ENCODE results near the gene KIAA0513.
A peak's percentile ranks its signal among the peaks of the same experiment; 100 is the strongest.

KIAA0513 gene

GRCh38 chr16:85136213-85136701 lies 108.7 kb downstream of the KIAA0513 start:
- peak; percentile 58 for DNase-seq (ENCODE audit: low read depth)

GRCh38 chr16:85136702-85137322 lies 109.2 kb downstream of the KIAA0513 start:
- DNase-seq (ENCODE audit: low read depth) = no peak

- DNase-seq (ENCODE audit: low read depth) = no peak
Measured at GRCh38 chr16:85137323-85138072, 109.9 kb downstream of the KIAA0513 start.

GRCh38 chr16:85138073-85138824 lies 110.7 kb downstream of the KIAA0513 start:
- DNase-seq (ENCODE audit: low read depth) = no peak

GRCh38 chr16:85138825-85139627 lies 111.4 kb downstream of the KIAA0513 start:
- no peak for DNase-seq (ENCODE audit: low read depth)

- no peak for DNase-seq (ENCODE audit: low read depth)
Measured at GRCh38 chr16:85139881-85140339, 112.3 kb downstream of the KIAA0513 start.

- no peak for DNase-seq (ENCODE audit: low read depth)
Measured at GRCh38 chr16:85140455-85141012, 112.9 kb downstream of the KIAA0513 start.

- DNase-seq (ENCODE audit: low read depth) = no peak
Measured at GRCh38 chr16:85141491-85142128, 114.0 kb downstream of the KIAA0513 start.

- DNase-seq (ENCODE audit: low read depth) = no peak
Measured at GRCh38 chr16:85142129-85142513, 114.5 kb downstream of the KIAA0513 start.

GRCh38 chr16:85142771-85143211 lies 115.2 kb downstream of the KIAA0513 start:
- DNase-seq (ENCODE audit: low read depth) = no peak
